ENCODE results near the gene HYOU1.

The HYOU1 gene

GRCh38 chr11:119015054-119015611 lies 41.9 kb downstream of the HYOU1 start:
- intact Hi-C loops (cut with micrococcal nuclease): no loop called here
- Mint-ChIP-seq H3K36me3 (ENCODE audit: low read depth) (peaks cover 93% of the 10 kb centered on the region), H3K4me1 (ENCODE audit: low read depth) (peaks cover 20% of the 10 kb centered on the region), H3K4me3 (no peak overlapping the region), H3K27ac (no peak overlapping the region), H3K27me3 (no peaks in the 10 kb centered on the region), H3K9me3 (no peaks in the 10 kb centered on the region)

- no peak overlapping the region for H3K27ac Mint-ChIP-seq
- H3K27me3 Mint-ChIP-seq: no peaks in the 10 kb centered on the region
- intact Hi-C loops (cut with micrococcal nuclease): no loop called here
- no peak overlapping the region for H3K4me3 Mint-ChIP-seq
- peaks cover 97% of the 10 kb centered on the region for H3K36me3 Mint-ChIP-seq (ENCODE audit: low read depth)
- H3K9me3 Mint-ChIP-seq: no peaks in the 10 kb centered on the region
- H3K4me1 Mint-ChIP-seq (ENCODE audit: low read depth): peaks cover 16% of the 10 kb centered on the region
These were observed 42.6 kb downstream of the HYOU1 start for GRCh38 chr11:119014209-119014924.

GRCh38 chr11:119012629-119013170 lies 44.3 kb downstream of the HYOU1 start:
- Mint-ChIP-seq H3K4me1 (ENCODE audit: low read depth) (peaks cover 16% of the 10 kb centered on the region), H3K9me3 (no peaks in the 10 kb centered on the region), H3K27me3 (no peaks in the 10 kb centered on the region), H3K4me3 (no peak overlapping the region), H3K36me3 (ENCODE audit: low read depth) (peaks cover 97% of the 10 kb centered on the region), H3K27ac (no peak overlapping the region)
- intact Hi-C loops (cut with micrococcal nuclease): no loop called here

- no peaks in the 10 kb centered on the region for H3K27me3 Mint-ChIP-seq
- H3K27ac Mint-ChIP-seq: no peak overlapping the region
- peaks cover 100% of the 10 kb centered on the region for H3K36me3 Mint-ChIP-seq (ENCODE audit: low read depth)
- H3K4me1 Mint-ChIP-seq (ENCODE audit: low read depth): peaks cover 14% of the 10 kb centered on the region
- H3K4me3 Mint-ChIP-seq: no peak overlapping the region
- no peaks in the 10 kb centered on the region for H3K9me3 Mint-ChIP-seq
- intact Hi-C loops (cut with micrococcal nuclease): no loop called here
These were observed 45.4 kb downstream of the HYOU1 start for GRCh38 chr11:119011476-119012053.

GRCh38 chr11:119006656-119007055 lies 50.3 kb downstream of the HYOU1 start:
- no peaks in the 10 kb centered on the region for H3K4me1 Mint-ChIP-seq (ENCODE audit: low read depth)
- no peaks in the 10 kb centered on the region for H3K9me3 Mint-ChIP-seq
- H3K27ac Mint-ChIP-seq: no peak overlapping the region
- H3K4me3 Mint-ChIP-seq: no peak overlapping the region
- H3K27me3 Mint-ChIP-seq: no peaks in the 10 kb centered on the region
- peaks cover 100% of the 10 kb centered on the region for H3K36me3 Mint-ChIP-seq (ENCODE audit: low read depth)
- intact Hi-C loops (cut with micrococcal nuclease): no loop called here

- intact Hi-C loops (cut with micrococcal nuclease): no loop called here
- H3K9me3 Mint-ChIP-seq: no peaks in the 10 kb centered on the region
- H3K4me3 Mint-ChIP-seq: no peak overlapping the region
- H3K27ac Mint-ChIP-seq: no peak overlapping the region
- H3K36me3 Mint-ChIP-seq (ENCODE audit: low read depth): peaks cover 83% of the 10 kb centered on the region
- H3K4me1 Mint-ChIP-seq (ENCODE audit: low read depth): peaks cover 36% of the 10 kb centered on the region
- no peaks in the 10 kb centered on the region for H3K27me3 Mint-ChIP-seq
These were observed 56.1 kb downstream of the HYOU1 start for GRCh38 chr11:119000906-119001305.

- H3K27me3 Mint-ChIP-seq: no peaks in the 10 kb centered on the region
- intact Hi-C loops (cut with micrococcal nuclease): loop anchor here (1.0 kb wide), 2 partner anchors 19 to 31 kb away; partner anchors contain the start of genes RPS25, SLC37A4 and TRAPPC4
- no peaks in the 10 kb centered on the region for H3K9me3 Mint-ChIP-seq
- peak overlapping the region; percentile 98 for H3K27ac Mint-ChIP-seq
- peaks cover 36% of the 10 kb centered on the region for H3K4me1 Mint-ChIP-seq (ENCODE audit: low read depth)
- H3K36me3 Mint-ChIP-seq (ENCODE audit: low read depth): peaks cover 62% of the 10 kb centered on the region
- H3K4me3 Mint-ChIP-seq: peak overlapping the region; percentile 100
These were observed 58.2 kb downstream of the HYOU1 start for GRCh38 chr11:118998822-118999221.

- intact Hi-C loops (cut with micrococcal nuclease): loop anchor here (1.0 kb wide), 2 partner anchors 20 to 32 kb away; partner anchors contain the start of genes RPS25, SLC37A4 and TRAPPC4
- Mint-ChIP-seq H3K9me3 (no peaks in the 10 kb centered on the region), H3K4me1 (ENCODE audit: low read depth) (peaks cover 36% of the 10 kb centered on the region), H3K4me3 (peak overlapping the region; percentile 100), H3K36me3 (ENCODE audit: low read depth) (peaks cover 57% of the 10 kb centered on the region), H3K27me3 (no peaks in the 10 kb centered on the region), H3K27ac (peak overlapping the region; percentile 98)
These were observed 58.7 kb downstream of the HYOU1 start for GRCh38 chr11:118998388-118998717.

GRCh38 chr11:118997627-118998387 lies 59.2 kb downstream of the HYOU1 start, which contains the start of gene CENATAC:
Gene CENATAC, plus strand, starts transcription at chr11:118998138. Its CDS starts 60 bp downstream, at chr11:118998198.
- Mint-ChIP-seq H3K9me3 (no peaks in the 10 kb centered on the region), H3K27ac (peak within 1 kb of the TSS; percentile 98), H3K4me3 (peak within 1 kb of the TSS; percentile 100), H3K4me1 (ENCODE audit: low read depth) (peaks cover 36% of the 10 kb centered on the region), H3K36me3 (ENCODE audit: low read depth) (peaks cover 52% of the 10 kb centered on the region), H3K27me3 (no peaks in the 10 kb centered on the region)
- intact Hi-C loops (cut with micrococcal nuclease): loop anchor here (1.0 to 2.0 kb wide), 3 partner anchors 20 to 59 kb away; partner anchors contain the start of genes HYOU1, RPS25, SLC37A4 and TRAPPC4

GRCh38 chr11:118996926-118997626 lies 59.9 kb downstream of the HYOU1 start:
- peaks cover 36% of the 10 kb centered on the region for H3K4me1 Mint-ChIP-seq (ENCODE audit: low read depth)
- no peaks in the 10 kb centered on the region for H3K9me3 Mint-ChIP-seq
- intact Hi-C loops (cut with micrococcal nuclease): loop anchor here (2.0 kb wide), 1 partner anchor 60 kb away; the partner anchor contains the start of gene HYOU1
- no peaks in the 10 kb centered on the region for H3K27me3 Mint-ChIP-seq
- H3K4me3 Mint-ChIP-seq: peak overlapping the region; percentile 100
- H3K27ac Mint-ChIP-seq: peak overlapping the region; percentile 98
- peaks cover 46% of the 10 kb centered on the region for H3K36me3 Mint-ChIP-seq (ENCODE audit: low read depth)
